ENCODE results near the gene SULT1C3.

SULT1C3 gene

GRCh38 chr2:108239786-108240185 is at the start of gene SULT1C3:
Gene SULT1C3 (plus strand): TSS chr2:108239968. CDS start chr2:108247195, 7,227 bp downstream.
- DNase-seq (ENCODE audit: low spot score) = no peak

DNA sequence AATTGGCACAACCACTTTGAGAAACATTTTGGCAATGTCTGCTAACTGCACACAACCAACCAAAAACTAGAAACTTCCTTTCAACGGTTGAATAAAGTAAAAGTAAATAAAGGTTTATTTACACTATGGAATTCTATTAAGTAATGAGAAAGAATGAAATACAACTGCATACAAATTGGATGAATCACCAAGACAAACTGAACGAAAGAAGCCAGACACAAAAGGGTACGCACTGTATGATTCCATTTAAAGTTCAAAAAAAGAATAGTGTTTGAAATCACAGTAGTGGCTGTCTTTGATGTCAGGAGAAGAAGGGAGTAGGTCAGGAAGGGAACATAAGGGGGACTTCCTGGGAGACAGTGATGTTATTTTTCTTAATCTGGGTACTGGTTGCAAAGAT is 46.5 kb upstream of the SULT1C3 start:
- no peak for DNase-seq (ENCODE audit: low spot score)

DNA sequence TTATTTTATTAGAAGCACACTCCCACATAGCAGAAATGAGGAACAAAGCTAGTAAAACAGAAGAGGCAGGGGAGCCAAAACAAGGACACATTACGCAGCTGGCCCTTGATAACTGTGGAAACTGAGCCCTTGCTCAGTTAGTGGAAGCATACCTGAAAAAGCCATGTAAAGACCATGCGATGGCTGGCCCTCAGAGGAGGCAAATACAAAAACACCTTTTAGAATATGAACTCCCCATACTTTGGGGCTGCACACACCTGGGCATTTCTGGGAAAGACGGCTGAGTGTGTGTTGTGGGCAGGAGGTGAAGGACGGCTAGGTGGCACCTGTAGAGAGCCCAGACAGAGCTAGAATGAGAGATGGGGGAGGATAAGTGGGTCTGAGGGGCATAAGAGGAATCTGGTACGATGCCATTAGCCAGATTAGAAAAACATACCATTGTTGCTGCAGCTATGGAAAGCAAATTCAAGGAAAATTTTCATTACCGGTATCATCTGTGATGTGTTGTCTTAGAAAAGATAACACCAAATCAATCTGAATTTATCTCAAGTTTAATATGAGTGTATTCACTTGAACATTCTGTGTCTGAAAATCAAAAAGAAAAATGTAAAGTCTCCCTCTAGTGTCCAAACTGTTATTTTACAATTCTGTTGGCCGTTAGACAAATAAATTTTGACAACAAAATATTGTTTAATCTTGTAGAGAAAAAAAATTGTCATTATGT is 45.2 kb upstream of the SULT1C3 start:
- DNase-seq (ENCODE audit: low spot score) = no peak

DNA sequence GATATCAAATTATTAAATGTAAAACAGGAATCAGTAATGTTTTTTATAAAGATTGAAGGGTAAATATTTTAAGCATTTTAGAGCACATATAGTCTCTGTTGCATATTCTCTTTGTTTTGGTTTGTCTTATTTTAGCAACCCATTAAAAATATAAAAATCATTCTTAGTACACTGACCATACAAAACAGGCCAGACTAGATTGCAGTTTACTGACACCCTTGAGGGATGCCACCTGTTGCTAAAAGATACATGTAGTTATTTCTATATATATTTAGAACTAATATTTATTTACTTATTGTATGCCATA is 44.7 kb upstream of the SULT1C3 start:
- no peak for DNase-seq (ENCODE audit: low spot score)

GRCh38 chr2:108199726-108200125 is 40.0 kb upstream of the SULT1C3 start:
- no peak for DNase-seq (ENCODE audit: low spot score)

DNA sequence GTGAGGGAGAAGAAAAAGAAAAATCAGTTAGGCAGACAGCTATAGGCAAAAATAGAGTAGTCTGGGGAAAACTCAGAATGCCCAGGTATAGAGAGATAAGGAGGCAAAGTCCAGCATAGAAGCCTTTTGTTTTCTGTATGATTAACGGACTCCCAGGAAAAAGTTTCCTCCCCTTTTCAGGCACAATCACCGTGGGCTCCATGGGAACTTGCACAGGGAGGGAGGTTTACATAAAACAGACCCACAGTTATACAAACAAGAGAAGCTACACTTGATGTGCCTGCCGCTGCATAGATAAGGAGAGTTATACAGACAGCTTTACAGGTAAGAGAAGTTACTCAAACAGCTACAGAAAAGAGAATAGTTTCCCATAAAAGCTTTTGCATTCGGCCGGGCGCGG is 39.2 kb upstream of the SULT1C3 start:
- DNase-seq (ENCODE audit: low spot score) = no peak

DNA sequence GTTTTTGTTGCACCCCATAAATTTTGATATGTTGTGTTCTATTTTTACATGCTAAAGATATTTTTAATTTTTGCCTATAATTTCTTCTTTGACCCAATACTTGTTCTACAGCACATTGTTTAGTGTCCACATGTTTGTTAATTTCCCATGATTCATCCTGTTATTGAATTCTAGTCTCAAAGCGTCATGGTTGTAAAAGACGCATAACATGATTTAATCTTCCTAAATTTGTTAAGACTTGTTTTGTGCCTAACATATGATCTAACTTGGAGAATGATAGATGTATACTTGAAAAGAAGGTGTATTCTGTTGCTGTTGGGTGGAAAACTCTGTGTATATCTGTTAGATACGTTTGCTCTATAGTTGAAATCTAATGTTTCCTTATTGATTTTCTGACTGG is 27.1 kb upstream of the SULT1C3 start:
- no peak for DNase-seq (ENCODE audit: low spot score)

DNA sequence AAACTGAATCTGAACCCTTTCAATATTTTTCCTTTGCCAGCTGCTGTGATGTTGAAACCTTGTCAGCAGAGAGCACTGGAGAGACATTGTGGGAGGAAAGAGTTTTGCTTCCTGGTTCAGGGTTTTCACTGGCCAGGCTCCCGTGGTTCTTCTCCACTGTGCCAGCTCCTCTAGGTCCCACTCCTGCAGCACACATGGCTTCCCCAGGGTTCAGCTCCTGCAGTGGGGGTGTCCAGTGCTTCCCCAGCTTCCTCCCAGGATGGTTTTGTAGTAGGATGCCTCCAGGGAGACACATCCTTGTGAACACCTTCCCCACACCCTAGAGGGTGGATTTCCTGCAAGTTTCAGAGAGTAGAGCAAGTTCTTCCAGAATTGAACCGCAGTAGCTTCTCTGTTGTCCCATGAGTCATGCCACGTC is 24.0 kb upstream of the SULT1C3 start:
- DNase-seq (ENCODE audit: low spot score) = no peak

- DNase-seq (ENCODE audit: low spot score) = no peak
These were observed 22.6 kb upstream of the SULT1C3 start for GRCh38 chr2:108217211-108217610.

DNA sequence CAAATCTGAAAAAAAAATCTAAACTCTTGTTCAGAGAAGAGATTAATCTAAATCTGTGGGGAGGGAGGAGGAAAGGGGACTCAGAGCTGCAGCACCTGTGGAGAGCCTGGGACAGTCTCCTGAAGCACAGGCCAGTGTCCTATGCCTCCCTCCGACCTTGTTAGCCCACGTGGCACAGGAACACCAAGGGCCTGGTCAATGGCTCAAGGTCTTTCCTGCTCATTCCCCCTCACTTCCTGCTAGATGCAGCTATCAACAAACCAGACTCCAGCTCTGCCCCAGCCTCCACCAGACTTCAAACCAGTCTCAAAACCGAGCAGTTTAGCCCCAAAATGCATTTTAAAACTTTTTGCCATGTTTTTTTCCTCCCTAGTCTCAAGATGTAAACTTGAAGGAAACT is 20.1 kb upstream of the SULT1C3 start:
- no peak for DNase-seq (ENCODE audit: low spot score)

DNA sequence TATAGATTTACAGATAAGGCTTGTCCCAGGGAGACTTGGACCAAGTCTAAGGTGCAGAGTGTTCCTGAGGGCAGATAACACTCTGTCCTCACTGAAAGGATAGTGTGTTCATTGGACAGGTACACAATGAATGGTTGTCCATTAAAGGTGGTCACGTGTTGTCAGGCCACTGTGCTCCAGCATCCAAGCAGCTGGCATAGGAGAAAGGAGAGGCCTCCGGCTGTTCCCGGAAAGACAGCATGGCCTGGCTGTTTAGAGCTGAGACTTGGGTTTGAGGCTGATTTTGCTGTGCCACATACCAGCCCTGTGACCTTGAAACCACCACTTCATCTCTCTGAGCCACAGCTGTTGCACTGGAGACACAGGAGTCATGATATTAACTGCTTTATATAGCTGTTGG is 19.6 kb upstream of the SULT1C3 start:
- DNase-seq (ENCODE audit: low spot score) = no peak

- DNase-seq (ENCODE audit: low spot score) = peak; percentile 18
These were observed 18.7 kb upstream of the SULT1C3 start for GRCh38 chr2:108220942-108221541.

- no peak for DNase-seq (ENCODE audit: low spot score)
These were observed 17.5 kb upstream of the SULT1C3 start for GRCh38 chr2:108222261-108222660.

DNA sequence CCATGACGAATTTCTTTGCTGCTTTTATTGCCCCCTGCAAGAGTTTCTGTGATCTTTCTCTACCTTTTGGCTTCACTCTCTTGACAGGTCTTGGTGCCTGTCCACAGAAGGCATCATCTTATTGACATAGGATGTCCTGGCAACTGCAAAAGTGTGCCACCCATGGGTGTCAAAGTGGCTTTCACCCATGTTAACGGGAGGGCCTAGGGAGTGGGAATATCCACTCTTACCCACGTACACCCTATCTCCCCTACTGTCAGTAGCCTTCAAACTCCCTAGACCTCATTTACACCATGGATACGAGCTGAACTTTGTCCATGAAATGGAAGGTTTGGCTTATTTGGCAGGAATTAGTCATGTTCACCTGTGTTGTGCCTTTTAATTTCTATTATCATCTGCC is 16.2 kb upstream of the SULT1C3 start:
- DNase-seq (ENCODE audit: low spot score) = no peak

- DNase-seq (ENCODE audit: low spot score) = no peak
These were observed 15.7 kb upstream of the SULT1C3 start for GRCh38 chr2:108224022-108224421.

- DNase-seq (ENCODE audit: low spot score) = no peak
These were observed 13.2 kb upstream of the SULT1C3 start for GRCh38 chr2:108226564-108226963.

GRCh38 chr2:108228006-108228405 is 11.8 kb upstream of the SULT1C3 start:
- DNase-seq (ENCODE audit: low spot score) = no peak

GRCh38 chr2:108228537-108228936 is 11.2 kb upstream of the SULT1C3 start:
- DNase-seq (ENCODE audit: low spot score) = no peak

DNA sequence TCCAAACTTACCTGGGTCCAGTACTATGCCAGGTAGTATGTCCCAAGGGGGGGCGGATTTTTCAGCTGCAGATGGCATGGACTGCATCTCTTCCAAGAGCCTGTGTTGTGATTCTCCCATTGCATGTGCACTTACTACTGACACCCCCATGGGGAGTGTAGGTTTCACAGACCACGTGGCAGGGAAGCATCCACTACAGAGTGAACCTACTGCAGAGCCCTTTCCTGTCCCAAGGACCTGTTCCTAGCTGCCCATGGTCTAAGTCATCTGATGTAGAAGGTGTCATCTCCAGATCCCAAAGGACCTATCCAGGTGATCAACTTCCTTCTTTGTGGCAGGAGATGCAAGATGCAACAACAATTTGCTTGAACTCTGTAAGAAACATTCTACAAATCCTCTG is 9.9 kb upstream of the SULT1C3 start:
- no peak for DNase-seq (ENCODE audit: low spot score)

DNA sequence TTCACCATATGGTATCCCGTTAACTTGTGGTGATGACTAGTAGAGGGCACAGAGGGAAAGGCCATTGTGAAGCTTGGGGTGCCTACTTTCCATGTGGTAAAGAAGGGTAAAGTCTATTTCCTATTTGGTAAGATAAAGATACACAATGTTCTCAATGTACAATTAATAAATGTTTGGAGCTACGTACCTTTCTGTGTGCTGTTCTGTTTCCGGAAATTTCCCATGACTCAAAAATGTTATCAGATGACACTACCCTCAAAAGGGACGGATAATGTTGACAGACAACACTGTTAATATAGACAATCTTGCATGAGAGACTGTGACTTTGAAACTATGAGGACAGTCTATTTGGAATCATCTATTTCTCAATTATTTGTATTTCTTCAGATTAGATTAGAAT is 4.2 kb upstream of the SULT1C3 start:
- DNase-seq (ENCODE audit: low spot score) = no peak

- DNase-seq (ENCODE audit: low spot score) = no peak
These were observed 3.0 kb upstream of the SULT1C3 start for GRCh38 chr2:108236676-108237335.

- no peak for DNase-seq (ENCODE audit: low spot score)
These were observed 1.2 kb downstream of the SULT1C3 start for GRCh38 chr2:108240966-108241365.

DNA sequence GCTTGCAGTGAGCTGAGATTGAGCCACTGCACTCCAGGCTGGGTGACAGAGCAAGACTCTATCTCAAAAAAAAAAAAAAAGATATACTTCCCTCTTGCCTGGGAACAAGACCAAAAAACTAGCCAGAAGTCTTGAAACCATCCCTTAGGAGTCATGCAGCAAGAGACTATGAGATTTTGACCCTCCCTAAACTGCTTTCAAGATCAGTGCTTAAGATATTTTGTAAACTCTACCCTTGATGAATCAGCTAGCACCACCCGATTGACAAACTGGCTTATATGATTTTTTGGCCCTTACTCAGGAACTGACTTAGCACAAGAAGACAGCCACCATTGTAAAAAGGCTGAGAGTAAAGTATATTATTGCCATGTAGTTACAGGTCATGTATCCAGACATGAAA is 3.8 kb downstream of the SULT1C3 start:
- DNase-seq (ENCODE audit: low spot score) = no peak
